Esophagus muscularis mucosa (tissue), 4 donors: Measurements from ENCODE around the gene FAM117B.

Experiments used
- EP300 ChIP-seq: sonication (generic); formaldehyde crosslinking; IDR thresholded peaks from one replicate; pipeline ENCODE4 v1.6.1; 2017; ENCODE audit warnings: antibody characterized with exemption
- POLR2A ChIP-seq: fragments of 450-650 bp; IDR thresholded peaks from one replicate; pipeline ENCODE4 v1.6.1; 2017; ENCODE audit warnings: antibody characterized with exemption, moderate library complexity, mild to moderate bottlenecking, low read depth
- TF ChIP-seq, protein P1 (sequence below), 3 experiments: fragments of 200-600 bp in 2 of 3; fragments of 450-650 bp in 1 of 3; sonication (generic) in 2 of 3; IDR thresholded peaks; one replicate each; pipeline ENCODE4 v1.5.1; 2017 to 2019; ENCODE audit warnings: antibody characterized with exemption in 3 of 3, mild to moderate bottlenecking in 2 of 3, moderate library complexity in 1 of 3

DNA sequence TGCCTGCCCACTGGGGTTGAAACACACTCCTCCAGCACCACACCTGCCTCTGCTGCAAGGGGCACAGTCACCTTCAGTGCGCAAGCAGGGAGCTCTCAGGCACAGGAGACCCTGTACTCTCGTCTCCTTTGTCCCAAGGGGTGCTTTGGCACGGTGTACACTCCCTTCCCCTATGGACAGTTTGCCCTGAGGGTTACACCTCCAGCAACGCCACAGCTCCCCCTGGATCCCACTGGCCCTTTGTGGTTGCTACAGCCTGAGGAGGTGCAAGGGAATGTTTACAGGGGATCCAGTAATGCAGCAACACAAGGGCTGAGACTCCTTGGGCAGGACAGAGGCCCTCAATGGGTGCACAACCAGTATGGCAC is 45.2 kb upstream of the FAM117B start:
- TF ChIP-seq POLR2A (no peak), EP300 (no peak)
- TF ChIP-seq, protein P1, sequence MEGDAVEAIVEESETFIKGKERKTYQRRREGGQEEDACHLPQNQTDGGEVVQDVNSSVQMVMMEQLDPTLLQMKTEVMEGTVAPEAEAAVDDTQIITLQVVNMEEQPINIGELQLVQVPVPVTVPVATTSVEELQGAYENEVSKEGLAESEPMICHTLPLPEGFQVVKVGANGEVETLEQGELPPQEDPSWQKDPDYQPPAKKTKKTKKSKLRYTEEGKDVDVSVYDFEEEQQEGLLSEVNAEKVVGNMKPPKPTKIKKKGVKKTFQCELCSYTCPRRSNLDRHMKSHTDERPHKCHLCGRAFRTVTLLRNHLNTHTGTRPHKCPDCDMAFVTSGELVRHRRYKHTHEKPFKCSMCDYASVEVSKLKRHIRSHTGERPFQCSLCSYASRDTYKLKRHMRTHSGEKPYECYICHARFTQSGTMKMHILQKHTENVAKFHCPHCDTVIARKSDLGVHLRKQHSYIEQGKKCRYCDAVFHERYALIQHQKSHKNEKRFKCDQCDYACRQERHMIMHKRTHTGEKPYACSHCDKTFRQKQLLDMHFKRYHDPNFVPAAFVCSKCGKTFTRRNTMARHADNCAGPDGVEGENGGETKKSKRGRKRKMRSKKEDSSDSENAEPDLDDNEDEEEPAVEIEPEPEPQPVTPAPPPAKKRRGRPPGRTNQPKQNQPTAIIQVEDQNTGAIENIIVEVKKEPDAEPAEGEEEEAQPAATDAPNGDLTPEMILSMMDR (IDR thresholded peaks at IDR 0.05), result no peak
